NCI-H2029 treated with DMSO at 0.1 percent for 48 hours (cell line): ENCODE data around the gene TMEM163.

Experiments used
- DNase-seq: peaks from one replicate; lab custom pipeline; 2025; lab: John Stamatoyannopoulos, UW

The TMEM163 gene

GRCh38 chr2:134722728-134723127 is 3.9 kb upstream of the TMEM163 start:
- DNase-seq = no peak

- DNase-seq = no peak
Measured at GRCh38 chr2:134721596-134721995, 2.8 kb upstream of the TMEM163 start.

GRCh38 chr2:134718023-134718816 is 580 bp downstream of the TMEM163 start:
- DNase-seq = no peak

GRCh38 chr2:134717286-134718022 is 1.3 kb downstream of the TMEM163 start:
- DNase-seq = no peak

- DNase-seq = no peak
Measured at GRCh38 chr2:134716721-134717243, 2.0 kb downstream of the TMEM163 start.

- DNase-seq = no peak
Measured at GRCh38 chr2:134715932-134716643, 2.7 kb downstream of the TMEM163 start.

GRCh38 chr2:134714228-134714627 is 4.6 kb downstream of the TMEM163 start:
- DNase-seq = no peak

- no peak for DNase-seq
Measured at GRCh38 chr2:134713606-134714005, 5.2 kb downstream of the TMEM163 start.

GRCh38 chr2:134713176-134713575 is 5.6 kb downstream of the TMEM163 start:
- no peak for DNase-seq

GRCh38 chr2:134712736-134713135 is 6.1 kb downstream of the TMEM163 start:
- DNase-seq = no peak

- no peak for DNase-seq
Measured at GRCh38 chr2:134712299-134712698, 6.5 kb downstream of the TMEM163 start.

- DNase-seq = no peak
Measured at GRCh38 chr2:134711692-134712091, 7.1 kb downstream of the TMEM163 start.

GRCh38 chr2:134707330-134707676 is 11.5 kb downstream of the TMEM163 start:
- no peak for DNase-seq

- no peak for DNase-seq
Measured at GRCh38 chr2:134706587-134707329, 12.0 kb downstream of the TMEM163 start.

GRCh38 chr2:134705861-134706586 is 12.8 kb downstream of the TMEM163 start:
- DNase-seq = no peak

GRCh38 chr2:134704173-134704572 is 14.6 kb downstream of the TMEM163 start:
- DNase-seq = no peak

- DNase-seq = no peak
Measured at GRCh38 chr2:134703426-134703825, 15.4 kb downstream of the TMEM163 start.

- no peak for DNase-seq
Measured at GRCh38 chr2:134700730-134701129, 18.1 kb downstream of the TMEM163 start.

- no peak for DNase-seq
Measured at GRCh38 chr2:134694411-134694810, 24.4 kb downstream of the TMEM163 start.

- DNase-seq = no peak
Measured at GRCh38 chr2:134693359-134694330, 25.2 kb downstream of the TMEM163 start.
